HG03571 (cell line): ENCODE data around the gene RBM44.
"Not testable (repeated sequence)": the region's sequence is repeated elsewhere in the genome, so short reads cannot be mapped to it uniquely, and the experiment has no call there.

Experiments used
- ATAC-seq: cut with Tn5 transposase; IDR thresholded peaks from one replicate; pipeline ENCODE4 v1.9.1; 2021; ENCODE audit not compliant: unreplicated experiment

RBM44 gene

DNA sequence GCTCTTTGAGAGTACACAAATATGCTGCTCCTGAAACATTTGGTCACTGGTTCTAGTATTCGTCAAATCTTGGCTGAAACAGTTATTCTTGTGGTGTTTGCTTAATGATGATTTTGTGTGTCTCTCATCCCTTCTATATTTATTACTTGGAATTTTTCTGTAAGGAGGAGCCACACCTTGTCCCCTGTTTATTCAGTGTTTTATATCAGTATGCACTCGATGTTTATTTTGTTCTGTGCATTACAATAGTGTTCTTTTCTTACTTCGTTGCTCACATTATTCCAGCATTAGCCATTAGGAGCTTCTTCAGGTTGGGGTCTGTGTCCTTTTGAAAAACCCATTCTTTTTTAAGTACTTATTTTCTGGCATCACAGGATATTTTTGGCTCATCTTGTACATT, 55.7 kb downstream of the RBM44 start:
- ATAC-seq, result no peak

DNA sequence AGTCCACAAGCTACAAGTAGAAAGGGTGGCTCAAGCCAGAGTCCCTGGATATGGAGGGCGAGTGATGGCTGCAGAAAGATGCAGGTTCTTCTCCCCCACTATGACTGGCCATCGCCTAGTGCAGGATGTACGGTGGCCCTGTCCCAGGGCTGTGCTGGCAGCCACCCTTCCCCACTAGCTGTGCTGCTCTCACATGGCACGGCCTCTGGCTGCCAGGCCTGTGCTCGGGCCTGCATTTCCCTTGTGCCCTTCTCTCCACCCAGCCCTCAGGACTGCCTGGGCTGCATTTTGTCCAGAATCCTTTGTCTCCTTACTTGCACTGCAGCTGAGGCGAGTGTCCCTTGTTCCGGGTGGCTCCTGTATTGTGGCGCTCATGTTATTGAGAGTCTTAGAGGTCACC, 59.2 kb downstream of the RBM44 start:
- ATAC-seq, result no peak

DNA sequence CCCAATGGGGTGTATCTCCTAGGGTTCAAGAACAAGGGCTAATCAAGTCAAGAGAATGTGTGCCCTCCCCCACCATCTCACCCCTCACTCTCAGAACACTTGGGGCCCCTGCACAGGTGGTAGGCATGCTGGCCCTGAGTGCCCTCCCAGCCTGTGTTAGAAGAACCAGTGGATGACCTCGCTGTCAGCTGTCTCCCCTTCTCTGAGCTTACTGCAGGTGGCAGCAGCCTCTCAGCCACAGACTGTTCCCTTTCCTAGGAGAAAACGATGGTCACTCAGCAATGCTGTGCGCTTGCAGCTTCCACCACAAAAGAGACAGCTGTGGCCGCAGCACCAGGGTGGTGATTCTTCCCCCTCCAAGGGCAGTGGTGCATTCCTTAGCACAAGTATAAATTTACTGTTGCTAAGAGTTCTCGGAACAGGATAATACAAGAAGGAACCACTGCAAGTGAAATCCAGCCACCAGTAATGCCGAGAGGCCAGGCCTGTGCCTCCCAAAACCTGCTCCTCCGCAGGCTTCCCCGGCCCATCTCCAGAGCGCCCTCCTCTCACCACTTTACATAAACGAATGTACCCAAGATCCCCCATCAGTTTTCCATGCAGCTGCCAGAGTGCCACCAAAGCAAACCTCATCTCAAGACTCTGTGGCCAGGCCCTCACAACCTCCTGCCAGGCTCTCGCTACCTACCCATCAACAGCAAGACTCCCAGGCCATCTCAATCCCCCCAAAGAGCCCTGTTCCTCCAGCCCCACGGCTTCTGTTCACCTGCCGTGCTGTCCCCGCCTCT, 59.9 kb downstream of the RBM44 start:
- ATAC-seq, result no peak

DNA sequence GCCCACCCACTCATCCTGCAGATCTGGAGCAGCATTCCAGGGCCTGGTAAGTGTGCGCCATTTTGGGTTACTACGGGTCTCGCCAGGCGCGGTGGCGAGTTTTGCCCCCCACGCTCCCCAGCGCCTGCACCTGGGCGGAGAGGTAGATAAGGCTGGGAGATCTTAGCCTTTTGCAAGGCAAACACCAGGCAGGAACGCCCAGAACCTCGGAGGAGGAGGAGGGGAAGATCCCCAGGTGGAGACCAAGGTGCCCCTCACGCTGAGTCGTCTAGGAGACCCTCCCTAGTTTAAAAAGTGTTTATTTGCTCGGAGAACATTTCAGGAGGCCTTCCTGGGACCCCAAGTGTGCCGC, 60.5 kb downstream of the RBM44 start:
- no peak for ATAC-seq

DNA sequence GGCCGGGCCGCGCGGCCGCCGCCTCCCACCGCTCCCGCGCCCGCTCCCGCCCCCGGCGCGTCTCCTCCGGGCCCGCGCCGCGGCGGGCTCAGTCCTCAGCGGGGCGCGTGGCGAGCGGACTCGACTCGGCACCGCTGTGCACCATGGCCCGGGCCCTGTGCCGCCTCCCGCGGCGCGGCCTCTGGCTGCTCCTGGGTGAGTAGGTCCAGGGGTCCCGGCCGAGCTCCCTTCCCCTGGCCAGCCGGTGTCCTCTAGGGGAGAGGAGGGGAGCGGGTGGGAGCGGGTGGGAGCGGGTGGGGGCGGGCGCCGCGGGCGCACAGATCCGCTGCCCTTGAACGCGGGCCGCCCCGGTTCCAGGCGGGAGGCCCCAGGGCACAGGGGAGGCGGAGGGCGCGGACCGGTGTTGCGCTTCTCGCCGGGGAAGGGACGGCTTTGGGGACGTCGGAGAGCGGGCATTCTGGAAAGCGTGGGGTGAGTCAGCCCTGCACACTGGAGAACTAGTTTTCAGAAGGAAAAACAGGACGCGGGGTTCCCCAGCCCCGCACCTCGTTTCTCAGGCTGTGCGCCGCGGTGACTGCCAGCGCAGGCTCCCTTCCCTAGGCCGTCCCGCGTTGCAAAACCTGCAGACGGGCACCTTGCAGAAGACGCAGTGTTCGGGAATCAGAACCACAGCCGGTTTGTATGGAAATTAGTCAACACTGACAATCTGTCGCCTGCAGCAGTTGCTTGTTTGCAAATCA, 61.1 kb downstream of the RBM44 start, which contains the start of gene RAMP1:
RAMP1 (plus strand) TSS at position 91 of the 740 bp plus-strand sequence; CDS start at position 144, 53 bp downstream.
- ATAC-seq, result no peak

DNA sequence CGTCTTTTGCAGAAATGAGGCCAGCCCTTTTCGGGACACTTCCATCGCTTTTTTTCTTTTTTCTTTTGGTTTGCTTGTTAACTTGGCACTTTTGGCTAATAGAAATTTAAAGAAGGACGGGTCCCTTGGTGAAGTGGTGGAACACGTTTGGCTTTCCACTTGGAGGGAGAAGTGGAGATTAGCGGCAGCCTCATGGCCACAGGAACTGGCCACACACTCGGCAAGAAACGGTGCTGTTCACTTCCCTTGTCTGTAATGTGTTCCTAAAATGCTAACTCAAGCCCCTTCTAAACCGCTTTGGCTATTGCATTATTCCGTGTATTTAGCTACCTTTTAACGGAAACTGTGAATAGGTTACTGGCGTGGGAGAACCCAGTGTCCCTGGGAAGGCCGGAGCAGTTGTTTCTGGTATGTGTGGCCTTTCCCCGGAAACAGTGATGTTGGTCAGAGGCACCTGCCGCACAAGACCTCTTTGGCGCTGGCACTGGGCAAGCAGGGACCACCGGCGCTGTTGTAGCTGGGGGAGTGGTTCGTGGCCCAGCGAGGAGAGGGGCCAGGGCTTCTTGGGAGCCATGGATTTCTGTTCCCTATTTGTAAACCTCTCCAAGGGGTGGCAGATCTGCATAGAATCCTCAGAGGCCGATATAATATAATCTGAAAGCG, 61.8 kb downstream of the RBM44 start:
- ATAC-seq, result no peak

DNA sequence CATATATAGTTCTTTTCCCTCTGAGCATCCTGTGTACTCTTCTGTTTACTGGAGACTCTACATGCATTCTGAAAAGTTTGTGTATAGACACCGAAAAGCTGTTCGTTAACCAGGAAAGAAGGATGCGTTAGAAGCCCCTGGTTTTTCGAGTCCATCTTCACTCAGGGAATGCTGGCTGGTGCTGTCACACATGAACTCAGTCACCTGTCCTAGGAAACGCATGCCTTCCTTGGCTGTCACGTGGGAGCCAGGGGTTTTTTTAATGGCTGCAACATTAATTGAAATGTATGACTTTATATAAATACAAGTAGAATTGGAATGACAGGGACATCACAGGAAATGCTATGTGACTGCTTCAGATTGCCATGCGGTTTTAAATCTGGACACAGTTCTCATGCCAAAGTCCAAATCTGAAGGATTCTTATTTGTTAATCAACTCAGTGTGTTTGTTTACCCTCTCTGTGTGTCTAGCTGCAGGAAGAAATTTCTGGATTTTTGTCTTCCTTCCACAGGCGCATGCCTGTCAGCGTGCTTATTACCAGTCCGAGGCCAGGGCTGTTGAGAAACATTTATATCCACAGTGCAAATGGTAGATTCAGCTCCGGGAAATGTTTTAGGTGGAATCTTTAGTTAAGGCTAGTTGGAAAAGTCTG, 63.4 kb downstream of the RBM44 start:
- ATAC-seq, result no peak

DNA sequence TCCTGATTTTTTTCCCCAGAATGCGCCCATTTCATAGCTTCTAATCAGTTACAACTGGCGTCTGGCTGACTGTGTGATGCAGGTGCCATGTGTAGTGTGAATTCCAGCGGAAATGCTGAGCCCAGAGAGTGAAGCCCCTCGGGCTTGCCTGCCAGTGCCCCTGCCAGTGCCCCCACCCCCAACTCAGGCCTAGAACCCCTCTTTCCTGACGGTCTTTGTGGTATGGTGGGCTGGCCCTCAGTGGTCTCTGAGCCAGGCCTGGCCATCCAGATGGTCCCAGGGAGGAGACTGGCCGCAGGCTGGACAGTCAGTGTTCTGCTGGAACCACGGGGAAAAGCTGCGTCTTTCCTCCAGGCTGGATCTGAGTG, 63.9 kb downstream of the RBM44 start:
- no peak for ATAC-seq

DNA sequence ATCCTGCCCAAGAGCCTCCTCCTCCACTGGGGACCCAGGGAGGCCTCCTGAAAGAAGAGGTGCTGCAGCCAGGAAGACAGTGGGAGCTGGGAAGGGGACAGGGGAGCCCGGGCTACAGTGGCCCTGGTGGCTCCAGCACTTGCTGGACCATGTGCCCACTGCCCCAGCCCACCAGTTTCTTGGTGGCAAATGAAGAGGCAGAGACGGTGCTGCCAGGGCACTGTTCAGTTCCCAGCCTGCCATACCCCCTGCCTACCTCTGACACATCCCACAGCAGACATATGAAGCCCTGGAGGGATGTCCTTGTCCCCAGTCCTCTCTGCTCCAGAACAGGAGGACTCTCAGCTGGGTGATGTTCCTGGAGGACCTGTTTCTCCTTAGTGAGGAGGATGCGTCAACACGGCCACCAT, 64.5 kb downstream of the RBM44 start:
- ATAC-seq, result no peak

DNA sequence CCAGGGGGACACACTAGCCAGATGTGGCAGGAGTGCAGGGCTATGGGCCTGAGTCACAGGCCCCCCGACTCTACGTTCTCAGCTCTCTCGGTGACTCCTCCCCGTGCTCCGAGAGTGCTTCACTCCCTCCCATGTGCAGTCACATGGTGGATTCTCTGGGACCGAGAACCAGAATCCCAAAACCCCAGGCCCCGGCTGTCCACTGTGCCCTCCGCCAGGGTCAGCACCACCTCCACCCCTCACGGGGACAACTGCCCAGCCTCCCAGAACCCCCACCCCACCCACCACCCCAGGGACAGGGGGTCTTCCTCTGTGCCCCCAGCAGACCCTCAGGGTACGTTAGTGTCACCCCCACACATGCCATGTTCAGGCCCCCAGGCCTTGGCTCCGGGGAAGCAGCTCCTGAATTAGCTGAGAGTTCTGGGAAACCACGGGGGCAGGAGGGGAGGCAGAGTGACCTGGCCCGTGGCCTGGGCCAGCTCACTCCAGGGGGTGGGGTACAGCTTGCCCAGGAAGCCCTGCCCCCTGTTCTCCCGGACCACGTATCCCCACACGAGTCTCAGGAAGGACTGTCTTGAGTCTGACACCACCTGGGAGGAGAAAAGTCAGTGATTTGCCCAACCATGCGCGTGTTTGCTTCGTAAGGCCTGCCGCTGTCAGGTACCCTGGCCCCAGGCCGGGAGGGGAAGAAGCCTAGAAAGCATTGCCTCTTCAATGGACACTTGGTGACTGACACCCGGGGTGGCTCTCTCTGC, 65.3 kb downstream of the RBM44 start:
- no peak for ATAC-seq

DNA sequence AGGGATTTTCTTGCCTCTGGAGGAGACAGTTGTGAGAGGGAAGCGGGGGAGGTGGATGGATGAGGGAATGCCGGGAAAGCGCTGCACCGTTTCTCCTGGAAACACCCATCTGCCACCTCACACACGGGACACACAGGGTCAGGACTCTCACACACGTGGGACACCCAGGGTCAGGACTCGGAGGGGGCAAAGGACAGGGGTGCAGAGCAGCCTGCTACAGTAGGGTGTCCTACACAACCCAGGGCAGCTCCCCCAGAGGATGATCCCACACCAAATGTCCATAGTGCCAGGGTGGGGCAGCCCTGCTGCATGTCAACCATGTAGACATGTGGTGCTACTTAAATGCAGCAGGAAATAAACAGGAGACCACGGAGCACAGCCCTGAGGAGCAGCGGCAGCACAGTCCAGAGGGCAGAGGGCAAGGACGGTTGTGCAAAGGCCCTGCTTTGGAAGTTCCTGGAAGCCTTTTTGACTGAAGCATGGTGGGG, 65.9 kb downstream of the RBM44 start:
- no peak for ATAC-seq

DNA sequence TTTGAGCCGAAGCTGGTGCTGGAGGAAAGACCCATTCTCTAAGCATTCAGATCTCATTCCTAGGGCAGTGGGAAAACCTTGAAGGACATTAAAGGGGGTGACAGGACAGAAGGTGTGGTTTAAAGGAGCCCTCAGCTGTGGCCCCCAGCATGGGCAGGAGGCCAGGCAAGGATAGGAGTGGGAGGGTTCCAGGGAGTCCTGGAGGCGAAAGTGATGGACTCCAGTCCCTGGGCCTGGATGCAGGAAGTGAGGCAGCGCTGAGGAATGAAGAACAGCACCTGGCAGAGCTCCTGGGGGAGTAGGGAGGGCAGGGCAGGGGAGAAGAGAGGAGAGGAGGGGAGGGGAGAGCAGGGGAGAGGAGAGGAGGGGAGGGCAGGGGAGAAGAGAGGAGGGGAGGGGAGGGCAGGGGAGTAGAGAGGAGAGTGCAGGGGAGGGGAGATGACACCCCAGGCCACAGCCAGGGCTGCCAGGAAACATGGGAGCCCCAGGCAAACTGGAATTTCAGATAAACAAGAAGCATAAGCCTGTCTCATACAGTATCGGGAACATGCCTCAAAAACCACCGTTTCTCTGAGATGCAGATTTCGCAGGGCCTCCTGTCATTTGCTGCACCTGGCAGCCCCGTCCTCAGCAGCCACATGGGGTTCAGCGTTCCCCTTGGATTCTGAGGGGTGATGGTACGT, 66.5 kb downstream of the RBM44 start:
- no peak for ATAC-seq

DNA sequence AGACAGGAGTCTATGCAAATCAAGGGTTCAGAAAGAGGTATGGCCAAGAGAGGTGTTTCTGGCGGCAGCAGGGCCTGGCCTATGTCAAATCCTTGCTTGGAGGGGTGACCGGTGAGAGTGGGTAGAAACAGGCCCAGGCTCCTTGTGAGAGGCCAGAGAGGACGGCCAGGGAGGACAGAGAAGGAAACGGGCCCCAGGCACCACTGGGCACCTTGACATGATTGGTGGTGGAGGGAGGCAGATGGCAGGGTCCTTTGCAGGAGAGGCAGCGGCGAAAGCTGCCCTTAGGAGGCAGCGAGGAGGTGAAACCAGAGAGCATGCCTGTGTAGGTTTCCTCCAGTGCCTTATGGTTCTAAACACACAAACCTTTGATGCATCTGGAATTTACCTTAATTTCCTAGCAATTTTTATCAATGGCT, 67.1 kb downstream of the RBM44 start:
- ATAC-seq, result no peak

DNA sequence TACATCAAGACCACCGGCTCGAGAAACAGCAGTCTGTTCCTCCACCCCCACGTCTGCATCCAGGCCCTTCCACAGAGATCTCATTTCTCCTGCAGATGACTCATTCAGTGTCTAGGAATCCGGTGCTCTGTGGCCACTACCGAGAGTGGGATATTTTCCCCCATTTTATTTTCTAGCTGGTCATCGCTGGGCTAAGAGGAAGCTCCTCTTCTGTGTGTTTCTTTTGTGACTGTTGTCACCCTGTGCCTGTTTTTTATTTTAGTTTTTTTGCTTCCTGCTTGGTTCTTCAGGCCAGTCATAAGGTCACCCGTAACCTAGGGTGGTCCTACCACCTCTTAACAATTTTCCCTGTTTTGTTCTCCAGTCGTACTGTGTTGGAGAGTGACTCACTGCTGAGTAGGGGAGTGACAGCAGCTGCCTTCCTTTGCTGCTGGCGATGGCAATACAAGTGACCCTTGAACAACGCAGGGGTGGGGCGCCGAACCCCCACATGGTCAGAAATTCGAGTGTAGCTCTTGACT, 67.6 kb downstream of the RBM44 start:
- ATAC-seq, result no peak

DNA sequence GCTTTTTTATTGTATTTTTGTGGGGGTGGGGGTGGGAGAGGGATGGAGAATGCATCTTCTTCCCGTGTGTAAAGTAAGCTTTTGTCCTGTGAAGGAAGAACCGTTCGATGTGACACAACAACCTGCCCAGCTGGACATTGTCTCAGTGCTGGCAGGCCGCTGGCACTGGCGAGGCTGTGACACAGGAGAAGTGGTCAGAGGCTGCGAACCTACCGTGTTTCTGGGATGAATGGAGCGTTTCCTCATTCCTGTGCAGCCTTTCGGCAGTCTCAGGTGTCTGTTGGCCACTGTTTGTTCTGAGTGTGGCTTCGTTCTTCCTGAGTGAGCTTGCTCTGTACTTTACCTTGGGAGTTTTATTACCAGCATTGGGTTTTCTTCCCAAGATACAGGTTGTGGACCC, 68.9 kb downstream of the RBM44 start:
- no peak for ATAC-seq

DNA sequence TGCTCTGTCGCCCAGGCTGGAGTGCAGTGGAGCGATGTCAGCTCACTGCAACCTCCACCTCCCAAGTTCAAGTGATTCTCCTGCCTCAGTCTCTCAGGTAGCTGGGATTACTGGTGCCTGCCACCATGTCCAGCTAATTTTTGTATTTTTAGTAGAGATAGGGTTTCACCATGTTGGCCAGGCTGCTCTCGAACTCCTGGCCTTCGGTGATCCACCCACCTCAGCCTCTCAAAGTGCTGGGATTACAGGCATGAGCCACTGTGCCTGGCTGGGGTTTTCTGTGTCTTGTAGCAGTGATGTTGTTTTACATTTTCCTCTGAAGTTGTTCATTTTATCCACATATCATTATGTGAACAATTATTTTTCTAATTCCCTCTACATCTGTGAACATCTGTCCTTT, 69.5 kb downstream of the RBM44 start:
- not testable (repeated sequence) for ATAC-seq

DNA sequence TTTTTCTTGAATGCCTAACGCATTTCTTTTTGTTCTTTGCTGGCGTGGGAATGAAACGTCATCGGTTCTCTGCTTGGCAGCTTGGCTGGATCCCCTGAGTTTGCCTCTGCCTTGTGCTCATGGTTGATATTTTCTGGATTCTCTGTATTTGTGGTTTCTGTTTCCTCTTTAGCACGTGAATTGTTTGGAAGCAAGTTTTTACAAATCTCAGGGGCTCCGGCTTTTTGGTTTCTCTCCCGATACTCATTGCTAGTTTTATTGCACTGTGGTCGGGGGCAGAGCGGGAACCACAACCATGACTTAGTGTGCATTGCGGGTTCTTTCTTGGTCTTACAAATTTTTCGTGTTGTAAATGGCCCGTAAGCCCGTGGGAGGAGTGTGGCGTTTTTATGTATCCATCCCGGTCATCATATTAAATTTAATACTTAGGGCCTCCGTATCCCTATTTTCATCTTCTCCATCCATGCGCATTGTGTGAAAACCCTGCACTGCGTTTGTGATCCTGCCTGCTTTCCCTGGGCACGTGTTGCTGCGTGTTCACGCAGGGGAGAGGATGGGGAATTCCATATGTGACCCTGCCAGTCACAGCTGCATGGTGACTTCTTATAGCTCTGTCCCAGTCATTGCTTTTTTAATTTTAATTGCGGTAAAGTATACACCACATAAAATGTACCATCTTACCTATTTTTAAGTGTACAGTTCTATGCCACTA, 70.2 kb downstream of the RBM44 start:
- no peak for ATAC-seq

DNA sequence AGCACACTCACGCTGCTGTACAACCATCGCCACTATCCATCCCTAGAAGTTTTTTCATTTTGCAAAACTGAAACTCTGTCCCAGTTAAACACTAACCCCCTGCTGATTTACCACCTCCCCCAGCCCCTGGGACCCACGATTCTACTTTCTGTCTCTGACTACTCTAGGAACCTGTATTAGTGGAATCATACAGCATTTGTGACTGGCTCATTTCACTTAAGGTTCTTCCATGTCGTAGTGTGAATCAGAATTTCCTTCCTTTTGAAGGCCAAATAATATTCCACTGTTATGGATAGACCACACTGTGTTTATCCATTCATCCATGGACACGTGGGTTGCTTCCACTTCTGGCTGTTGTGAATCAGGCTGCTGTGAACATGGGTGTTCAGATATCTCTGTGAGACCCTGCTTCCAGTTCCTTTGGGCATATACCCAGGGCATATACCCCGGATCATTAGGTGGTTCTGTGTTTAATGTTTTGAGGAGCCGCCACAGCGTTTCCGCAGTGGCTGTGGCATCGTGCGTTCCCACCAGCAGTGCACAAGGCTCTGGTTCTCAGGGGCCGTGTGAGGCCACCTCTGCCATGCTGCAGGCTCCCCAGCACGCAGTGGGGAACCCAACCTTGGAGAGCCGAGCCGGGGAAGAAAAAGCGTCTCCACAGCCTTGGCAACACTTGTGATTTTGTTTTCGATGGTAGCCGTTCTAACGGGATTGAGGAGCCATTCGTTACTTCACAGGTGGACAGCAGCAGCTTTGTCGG, 70.9 kb downstream of the RBM44 start:
- ATAC-seq, result no peak
